Measurements from ENCODE around the gene RBM15. TPM values are rescaled to one million over a fixed set of nuclear protein-coding genes. Genes with fewer than 3 reads are reported as not detected.

Gene RBM15, protein sequence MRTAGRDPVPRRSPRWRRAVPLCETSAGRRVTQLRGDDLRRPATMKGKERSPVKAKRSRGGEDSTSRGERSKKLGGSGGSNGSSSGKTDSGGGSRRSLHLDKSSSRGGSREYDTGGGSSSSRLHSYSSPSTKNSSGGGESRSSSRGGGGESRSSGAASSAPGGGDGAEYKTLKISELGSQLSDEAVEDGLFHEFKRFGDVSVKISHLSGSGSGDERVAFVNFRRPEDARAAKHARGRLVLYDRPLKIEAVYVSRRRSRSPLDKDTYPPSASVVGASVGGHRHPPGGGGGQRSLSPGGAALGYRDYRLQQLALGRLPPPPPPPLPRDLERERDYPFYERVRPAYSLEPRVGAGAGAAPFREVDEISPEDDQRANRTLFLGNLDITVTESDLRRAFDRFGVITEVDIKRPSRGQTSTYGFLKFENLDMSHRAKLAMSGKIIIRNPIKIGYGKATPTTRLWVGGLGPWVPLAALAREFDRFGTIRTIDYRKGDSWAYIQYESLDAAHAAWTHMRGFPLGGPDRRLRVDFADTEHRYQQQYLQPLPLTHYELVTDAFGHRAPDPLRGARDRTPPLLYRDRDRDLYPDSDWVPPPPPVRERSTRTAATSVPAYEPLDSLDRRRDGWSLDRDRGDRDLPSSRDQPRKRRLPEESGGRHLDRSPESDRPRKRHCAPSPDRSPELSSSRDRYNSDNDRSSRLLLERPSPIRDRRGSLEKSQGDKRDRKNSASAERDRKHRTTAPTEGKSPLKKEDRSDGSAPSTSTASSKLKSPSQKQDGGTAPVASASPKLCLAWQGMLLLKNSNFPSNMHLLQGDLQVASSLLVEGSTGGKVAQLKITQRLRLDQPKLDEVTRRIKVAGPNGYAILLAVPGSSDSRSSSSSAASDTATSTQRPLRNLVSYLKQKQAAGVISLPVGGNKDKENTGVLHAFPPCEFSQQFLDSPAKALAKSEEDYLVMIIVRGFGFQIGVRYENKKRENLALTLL
- total RNA-seq = 33.4 and 37.1 TPM in 2 replicates

DNA sequence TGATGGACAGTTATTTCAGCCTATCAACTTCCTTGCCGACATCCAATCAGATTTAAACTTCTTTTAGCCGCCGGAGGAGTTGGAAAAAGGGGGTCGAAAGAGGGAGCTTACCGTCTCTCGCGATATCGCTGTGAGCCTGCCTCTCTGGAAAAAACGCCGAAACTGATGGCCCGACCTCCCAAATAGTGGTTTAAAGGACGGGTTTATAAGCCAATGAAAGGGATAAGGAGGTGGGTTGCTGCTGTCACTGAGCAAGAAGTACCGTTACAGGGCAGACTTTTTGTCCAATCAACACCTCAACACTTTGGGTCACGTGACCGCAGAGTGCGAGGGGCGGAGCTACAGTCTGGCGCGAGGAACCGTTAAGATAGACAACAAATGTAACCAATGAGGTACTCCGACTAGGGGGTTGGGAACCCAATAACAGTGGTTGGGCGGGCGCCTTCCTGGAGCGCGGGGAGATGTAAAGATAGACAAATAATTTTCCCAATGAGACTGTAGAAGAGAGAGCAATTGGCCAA, at the start of gene RBM15:
RBM15 (plus strand) TSS at position 492 of the 521 bp plus-strand sequence; CDS start at position 521, 29 bp downstream.
- Histone ChIP-seq H3K36me3 (ENCODE audit: control insufficient read depth, insufficient read depth, low read length) (peaks cover 15% of the 10 kb centered on the region), H3K4me3 (ENCODE audit: low read depth, low read length) (peak within 1 kb of the TSS; percentile 97), H3K27me3 (ENCODE audit: control insufficient read depth, insufficient read depth, low read length) (no peaks in the 10 kb centered on the region)
- DNase-seq (ENCODE audit: low read depth) (peak; percentile 100), FAIRE-seq (no peak)
- TF ChIP-seq, protein P1, sequence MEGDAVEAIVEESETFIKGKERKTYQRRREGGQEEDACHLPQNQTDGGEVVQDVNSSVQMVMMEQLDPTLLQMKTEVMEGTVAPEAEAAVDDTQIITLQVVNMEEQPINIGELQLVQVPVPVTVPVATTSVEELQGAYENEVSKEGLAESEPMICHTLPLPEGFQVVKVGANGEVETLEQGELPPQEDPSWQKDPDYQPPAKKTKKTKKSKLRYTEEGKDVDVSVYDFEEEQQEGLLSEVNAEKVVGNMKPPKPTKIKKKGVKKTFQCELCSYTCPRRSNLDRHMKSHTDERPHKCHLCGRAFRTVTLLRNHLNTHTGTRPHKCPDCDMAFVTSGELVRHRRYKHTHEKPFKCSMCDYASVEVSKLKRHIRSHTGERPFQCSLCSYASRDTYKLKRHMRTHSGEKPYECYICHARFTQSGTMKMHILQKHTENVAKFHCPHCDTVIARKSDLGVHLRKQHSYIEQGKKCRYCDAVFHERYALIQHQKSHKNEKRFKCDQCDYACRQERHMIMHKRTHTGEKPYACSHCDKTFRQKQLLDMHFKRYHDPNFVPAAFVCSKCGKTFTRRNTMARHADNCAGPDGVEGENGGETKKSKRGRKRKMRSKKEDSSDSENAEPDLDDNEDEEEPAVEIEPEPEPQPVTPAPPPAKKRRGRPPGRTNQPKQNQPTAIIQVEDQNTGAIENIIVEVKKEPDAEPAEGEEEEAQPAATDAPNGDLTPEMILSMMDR (IDR thresholded peaks at IDR 0.05; ENCODE audit: insufficient read depth, low read length, severe bottlenecking) = no peak

DNA sequence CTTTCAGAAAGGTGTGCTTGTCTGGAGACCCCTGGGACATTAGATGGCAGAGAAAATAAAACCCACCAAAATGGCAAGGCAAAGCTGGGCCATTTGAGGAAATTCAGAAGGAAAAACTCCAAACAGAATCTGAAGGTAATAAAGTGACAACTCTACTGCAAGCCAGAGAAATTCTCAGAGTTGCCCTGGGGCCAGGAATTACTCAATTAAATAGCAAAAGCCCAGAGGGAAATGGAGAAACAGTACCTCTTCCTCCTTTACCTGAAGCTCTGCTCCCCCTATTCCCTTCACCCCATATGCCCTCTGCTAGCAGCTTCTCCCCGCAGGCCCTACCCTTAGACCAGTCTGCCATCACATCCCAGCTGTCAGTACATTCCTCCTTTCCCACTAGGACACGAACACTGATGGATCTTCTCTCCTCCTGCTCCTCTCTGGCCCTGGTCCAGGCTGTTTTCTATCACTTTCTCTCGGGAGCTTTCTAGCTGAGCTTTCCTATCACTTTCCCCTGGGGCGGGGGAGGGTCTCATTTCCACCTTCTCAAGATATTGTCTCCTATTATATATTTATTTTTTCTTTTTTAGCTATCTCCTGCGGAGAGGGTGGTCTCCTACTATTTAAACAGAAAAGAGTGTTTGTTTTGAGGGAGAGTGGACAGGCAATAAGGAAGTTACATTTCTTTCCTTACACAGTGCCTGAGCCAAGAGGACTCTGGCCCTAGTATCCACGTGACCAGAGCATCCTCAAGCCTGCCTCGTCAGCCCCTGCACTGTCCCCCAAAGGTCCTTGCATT, 47.7 kb upstream of the RBM15 start:
- TF ChIP-seq, protein P1 (IDR thresholded peaks at IDR 0.05; ENCODE audit: insufficient read depth, low read length, severe bottlenecking) = no peak
- no peak for DNase-seq (ENCODE audit: low read depth)
- FAIRE-seq = no peak
- Histone ChIP-seq H3K27me3 (ENCODE audit: control insufficient read depth, insufficient read depth, low read length) (no peaks in the 10 kb centered on the region), H3K36me3 (ENCODE audit: control insufficient read depth, insufficient read depth, low read length) (no peaks in the 10 kb centered on the region), H3K4me3 (ENCODE audit: low read depth, low read length) (no peak overlapping the region)

DNA sequence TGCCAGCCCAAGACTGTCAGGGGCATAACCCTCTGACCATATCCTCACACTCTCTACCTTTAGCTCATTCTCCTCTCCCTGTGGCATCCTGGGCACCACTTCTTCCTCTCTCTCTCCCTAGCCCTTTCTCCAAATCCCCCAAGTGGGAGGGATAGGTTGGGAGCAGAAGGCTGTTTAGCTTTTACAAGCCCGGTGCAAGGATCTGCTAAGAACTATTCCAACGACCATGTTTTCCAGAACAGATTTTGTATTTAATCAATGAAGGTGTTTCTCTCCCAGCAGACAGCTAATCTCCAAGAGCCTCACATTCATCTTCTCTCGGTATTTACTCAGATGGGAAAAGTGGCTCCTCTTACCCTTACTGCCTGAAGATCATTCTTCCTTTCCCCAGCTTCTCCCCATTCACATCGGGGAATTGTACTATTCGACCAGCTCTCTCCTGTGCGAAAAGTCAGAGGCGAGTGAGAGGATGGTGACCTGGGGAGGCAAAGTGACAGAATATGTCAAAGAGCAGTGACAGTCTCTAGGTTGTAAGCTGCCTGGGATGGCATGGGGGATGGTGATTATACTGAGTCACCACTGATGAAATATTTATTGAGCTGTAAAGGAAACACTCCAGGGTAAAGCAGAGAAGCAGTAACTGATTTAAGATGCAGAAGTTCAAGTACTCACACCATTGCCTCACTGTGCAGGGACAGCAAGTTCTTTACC, 47.0 kb upstream of the RBM15 start:
- no peak overlapping the region for H3K4me3 ChIP-seq (ENCODE audit: low read depth, low read length)
- no peaks in the 10 kb centered on the region for H3K27me3 ChIP-seq (ENCODE audit: control insufficient read depth, insufficient read depth, low read length)
- H3K36me3 ChIP-seq (ENCODE audit: control insufficient read depth, insufficient read depth, low read length) = no peaks in the 10 kb centered on the region
- FAIRE-seq (peak; percentile 36), DNase-seq (ENCODE audit: low read depth) (peak; percentile 70)
- TF ChIP-seq, protein P1 (IDR thresholded peaks at IDR 0.05; ENCODE audit: insufficient read depth, low read length, severe bottlenecking) = no peak

DNA sequence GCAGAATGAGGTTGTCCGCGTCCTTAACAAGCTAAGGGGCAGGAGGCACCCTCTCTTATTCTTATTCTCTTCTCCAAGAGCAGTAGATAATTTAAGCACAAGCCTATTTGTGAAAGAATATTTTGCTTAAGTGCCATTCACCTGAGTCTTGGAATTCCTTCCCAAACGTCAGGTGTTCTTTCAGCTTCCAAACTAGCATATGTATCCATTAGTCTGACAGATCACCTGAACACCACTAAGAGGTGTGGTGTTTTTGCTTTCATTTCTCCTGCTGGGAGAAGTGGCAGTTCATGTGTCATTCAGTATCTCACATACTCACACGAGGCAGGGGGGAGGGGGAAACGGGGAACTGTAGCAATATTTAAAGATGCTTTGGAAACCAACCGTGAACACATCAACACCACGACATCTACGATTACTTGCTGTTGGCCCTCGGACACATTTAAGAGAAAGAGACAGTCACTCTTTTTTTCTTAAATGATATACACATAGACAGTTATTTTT, 45.5 kb upstream of the RBM15 start:
- peak; percentile 7 for FAIRE-seq
- DNase-seq (ENCODE audit: low read depth) = no peak
- Histone ChIP-seq H3K4me3 (ENCODE audit: low read depth, low read length) (no peak overlapping the region), H3K27me3 (ENCODE audit: control insufficient read depth, insufficient read depth, low read length) (peaks cover 5% of the 10 kb centered on the region), H3K36me3 (ENCODE audit: control insufficient read depth, insufficient read depth, low read length) (no peaks in the 10 kb centered on the region)
- TF ChIP-seq, protein P1 (IDR thresholded peaks at IDR 0.05; ENCODE audit: insufficient read depth, low read length, severe bottlenecking) = no peak

All from bronchial epithelial cell (primary cell).